HS-5 (cell line): ENCODE results near the gene RPLP2.

Experiments
- DNase-seq: peaks from one replicate; pipeline ENCODE4 v3.0.0-alpha.2; 2012; ENCODE audit warnings: low read depth

Gene RPLP2

DNA sequence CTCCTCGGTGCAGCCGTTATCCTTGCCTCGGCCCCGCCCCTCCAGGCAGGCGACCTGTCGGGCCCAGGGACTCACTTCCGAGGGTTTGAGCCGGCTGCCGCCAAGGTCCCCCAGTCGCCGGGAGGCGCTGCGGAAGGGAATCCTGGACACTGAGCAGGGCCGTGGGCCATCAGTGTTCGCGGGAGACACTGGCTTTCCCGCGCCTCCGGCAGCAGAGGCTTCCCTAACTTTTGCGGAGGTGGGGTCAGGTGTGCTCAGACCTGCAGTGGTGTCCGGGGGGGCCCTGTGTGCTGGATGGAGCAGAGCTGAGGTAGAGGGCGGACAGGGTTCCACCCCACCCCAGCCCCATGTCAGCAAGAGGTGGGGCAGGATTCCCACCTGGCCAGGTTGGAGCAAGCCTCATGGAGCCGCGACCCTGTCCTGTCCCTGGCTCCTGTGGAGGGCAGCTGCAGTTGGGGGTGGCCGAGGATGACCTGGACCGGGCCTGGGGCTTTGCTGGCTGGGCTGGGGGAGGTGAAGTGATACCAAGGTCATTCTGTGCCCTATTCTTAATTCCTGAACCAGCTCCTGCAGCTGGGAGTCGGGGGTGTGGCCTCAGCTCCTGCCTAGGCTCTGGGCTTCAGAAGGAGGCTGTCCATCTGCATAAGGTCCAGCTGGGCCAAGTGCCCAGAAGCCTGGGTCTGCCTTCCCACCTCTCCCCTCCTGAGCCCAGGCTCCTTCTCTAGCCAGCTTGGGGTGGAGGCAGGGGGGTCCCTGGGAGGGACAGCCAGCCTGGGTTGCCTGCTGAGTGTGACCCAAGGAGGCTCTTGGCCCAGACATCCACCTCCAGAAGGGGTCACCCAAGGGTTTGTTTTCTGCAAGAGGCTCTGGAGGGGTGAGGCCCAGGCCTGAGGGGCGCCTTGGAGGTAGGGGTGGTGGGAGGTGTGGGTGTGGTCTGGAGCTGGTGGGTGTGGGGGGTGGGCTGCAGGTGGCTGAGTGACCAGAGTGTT lies 41.3 kb downstream of the RPLP2 start:
- no peak for DNase-seq

DNA sequence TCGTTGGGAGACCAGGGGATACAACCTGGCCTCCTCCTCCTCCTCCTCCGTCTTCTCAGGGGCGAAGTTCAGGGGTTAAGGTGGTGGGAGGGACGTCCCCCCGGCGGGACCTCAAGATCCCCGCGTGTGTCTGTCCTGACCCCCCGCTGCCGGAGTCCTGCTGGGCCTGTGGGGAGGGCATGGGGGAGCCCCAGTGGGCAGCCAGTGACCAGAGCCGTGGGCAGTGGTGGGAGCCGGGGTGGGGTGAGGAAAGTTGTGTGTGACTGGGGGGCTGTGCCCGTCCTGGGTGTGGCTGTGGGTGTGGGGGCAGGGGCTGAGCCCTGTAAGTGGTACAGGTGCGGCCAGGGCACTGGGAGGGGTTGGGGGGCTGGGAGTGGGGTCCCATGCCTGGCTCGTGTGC lies 43.0 kb downstream of the RPLP2 start:
- DNase-seq, result no peak

DNA sequence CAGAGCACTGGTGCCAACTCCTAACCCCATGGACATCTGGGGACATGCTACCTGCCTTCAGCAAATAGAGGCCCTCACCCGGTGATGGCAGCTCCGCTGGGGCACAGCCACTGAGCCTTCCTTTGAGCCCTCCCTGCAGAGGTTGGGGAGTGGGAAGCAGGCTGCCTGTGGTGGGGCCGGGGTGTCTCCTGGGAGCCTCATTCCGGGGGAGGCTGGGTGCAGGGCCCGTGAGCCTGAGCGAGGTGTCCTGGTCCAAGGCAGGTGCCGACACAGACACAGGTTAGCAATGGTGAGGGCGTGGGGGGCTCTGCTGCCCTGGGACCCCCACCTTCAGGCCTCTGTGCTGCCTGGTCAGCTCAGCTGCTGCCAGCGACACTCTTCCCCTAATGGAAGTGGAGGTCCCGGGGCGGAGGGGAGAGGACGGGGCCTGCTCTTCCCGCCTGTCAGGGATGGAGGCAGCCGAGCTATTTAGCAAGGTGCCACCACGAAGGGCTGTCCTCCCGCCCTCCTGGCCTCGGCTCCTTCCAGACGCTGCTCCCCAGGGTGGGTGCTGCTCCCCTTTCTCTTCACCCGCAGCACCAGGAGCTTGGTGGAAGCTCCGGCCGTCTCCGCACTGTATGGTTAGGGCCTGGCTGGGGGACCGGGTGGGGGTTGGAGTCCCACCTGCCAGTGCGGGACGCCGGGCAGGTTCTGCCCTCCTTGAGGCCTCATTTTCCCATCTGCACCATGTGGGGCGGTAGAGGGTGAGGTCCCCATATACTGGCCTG lies 44.1 kb downstream of the RPLP2 start:
- DNase-seq, result no peak

DNA sequence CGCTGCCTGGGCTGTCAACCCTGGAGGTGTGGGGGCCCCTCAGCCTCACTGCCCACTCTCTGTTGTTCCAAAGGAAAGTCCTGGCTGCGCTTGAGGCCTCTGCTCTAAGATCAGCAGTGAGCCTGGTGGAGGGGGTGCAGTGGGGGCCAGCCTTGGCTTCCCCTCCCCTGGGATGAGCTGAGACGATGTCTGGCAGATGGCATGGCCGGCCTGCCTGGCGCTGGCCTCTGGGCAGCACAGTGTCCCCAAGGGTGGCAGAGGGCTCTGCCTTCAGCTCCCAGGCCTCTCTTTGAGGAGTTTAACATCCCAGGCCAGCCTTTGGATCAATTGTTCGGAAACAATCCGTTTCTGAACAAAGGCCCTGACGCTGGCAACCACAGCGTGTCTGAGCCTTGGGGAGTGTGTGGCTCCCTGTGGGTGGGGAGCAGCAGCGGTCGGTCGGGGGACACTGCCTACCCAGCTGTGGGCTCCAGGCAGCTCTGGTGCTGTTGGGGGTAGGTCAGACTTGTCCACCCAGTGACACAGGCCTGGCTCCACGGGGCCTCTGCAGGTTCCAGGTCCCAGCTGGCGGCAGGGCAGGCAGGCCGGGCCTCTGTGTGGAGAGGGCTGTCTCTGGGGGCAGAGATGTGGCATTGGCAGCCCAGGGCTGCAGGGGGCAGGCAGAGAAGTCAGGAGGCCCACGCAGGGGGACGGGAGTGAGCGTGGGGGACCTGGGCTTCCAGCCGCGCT lies 45.0 kb downstream of the RPLP2 start:
- no peak for DNase-seq

GRCh38 chr11:855330-855674 lies 45.5 kb downstream of the RPLP2 start:
- DNase-seq, result no peak

DNA sequence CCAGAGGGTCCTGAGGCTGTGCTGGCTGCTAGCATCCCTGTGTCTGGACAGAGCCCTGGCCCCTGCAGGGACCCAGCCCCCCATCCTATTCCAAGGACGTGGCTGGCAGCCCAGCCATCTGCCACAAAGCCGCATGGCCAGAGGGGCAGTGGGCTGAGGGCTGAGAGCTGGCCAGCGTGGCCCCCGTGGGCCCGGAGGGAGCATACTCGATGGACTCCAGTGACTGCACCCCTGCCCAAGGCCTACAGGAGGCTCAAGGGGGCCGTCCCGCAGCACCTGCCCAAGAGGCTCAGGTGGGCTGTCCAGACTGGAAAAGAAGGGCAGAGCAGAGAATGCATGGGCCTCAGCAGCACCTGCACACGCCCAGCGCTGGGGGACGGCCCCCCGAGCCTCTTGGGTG lies 46.0 kb downstream of the RPLP2 start:
- no peak for DNase-seq

- DNase-seq, result no peak
Observed at GRCh38 chr11:856397-856796, 46.6 kb downstream of the RPLP2 start.

- DNase-seq, result no peak
Observed at GRCh38 chr11:858053-858761, 48.4 kb downstream of the RPLP2 start.

- DNase-seq, result no peak
Observed at GRCh38 chr11:858762-859339, 49.1 kb downstream of the RPLP2 start.

DNA sequence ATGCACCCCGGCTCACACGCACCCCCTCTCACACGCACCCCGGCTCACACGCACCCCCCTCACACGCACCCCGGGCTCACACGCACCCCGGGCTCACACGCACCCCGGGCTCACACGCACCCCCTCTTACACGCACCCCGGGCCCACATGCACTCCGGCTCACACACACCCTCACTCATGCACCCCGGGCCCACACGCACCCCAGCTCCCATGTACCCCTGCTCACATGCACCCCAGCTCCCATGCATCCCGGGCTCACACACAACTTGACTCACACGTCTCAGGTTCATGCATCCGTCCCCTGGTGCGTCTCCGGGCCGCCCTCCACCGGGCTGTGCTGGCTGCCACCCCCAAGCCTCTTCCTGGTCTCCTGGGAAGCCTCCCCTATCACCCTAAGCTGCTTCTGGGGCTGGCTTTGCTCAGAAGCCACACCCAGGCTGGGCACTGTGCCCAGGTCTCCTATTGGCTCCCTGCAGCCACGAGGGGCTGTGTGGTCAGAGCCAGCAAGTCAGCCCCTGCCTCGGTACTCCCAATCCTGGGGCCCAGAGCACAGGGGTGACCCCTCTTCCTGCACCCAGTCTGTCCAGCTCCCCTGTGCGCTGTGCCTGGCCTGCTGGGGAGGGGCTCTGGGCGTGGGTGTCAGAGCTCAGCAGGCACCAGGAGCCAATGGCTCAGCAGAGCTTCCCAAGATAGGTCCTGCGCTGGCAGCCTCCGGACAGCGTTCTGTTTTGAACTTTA lies 49.8 kb downstream of the RPLP2 start:
- no peak for DNase-seq

DNA sequence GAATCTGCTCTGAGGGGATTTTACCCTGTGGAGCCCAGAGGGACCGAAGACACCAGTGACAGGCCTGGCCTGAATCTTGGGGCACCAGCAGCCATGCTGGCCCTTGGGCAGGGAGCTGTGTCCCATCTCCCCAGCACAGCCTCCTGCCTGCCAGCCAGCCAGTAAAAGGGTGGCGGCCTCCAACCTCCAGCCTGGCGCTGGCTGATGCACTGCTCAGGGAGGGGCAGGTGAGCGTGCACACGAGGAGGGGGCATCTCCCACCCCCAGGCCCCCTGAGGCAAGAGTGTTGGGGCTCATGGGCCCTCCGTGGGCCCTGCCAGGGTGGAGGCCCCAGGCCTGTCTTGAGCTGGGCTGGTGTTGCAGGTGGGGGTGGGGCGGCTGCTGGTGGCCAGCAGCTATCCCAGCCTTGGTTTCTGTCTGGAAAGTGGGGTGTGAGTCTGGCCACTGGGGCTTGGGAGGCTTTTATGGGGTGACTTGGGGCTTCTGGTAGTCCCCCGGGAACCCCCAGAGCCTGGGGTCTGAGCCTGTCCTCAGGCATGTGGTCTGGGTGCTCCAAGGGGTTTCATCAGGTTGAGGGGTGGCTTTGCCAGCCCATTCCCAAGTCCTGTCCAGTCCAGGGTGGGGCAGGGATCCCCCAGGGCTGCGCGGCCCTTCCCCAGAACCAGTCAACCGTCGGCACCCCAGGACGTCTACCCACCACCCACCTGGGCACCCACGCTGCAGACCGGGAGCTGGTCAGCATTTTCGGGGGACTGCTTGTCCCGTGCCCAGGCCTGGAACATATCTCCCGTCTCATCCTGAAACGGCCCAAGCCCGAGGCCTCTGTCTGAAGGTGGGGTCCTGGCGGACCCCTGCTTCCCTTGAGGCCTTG lies 50.7 kb downstream of the RPLP2 start:
- no peak for DNase-seq

DNA sequence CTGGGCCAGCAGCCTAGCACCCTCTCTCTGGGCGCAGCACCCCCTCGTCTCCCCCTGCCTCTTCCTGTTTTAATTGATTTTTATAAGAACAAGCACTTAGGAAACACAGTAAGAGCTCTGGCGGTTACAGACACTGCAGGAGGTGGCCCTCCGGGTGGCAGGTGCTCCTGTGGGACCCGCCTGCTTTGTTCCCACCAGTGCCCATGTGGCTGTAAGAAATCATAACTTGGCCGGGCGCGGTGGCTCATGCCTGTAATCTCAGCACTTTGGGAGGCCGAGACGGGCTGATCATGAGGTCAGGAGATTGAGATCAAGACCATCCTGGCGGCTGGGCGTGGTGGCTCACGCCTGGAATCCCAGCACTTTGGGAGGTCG lies 51.3 kb downstream of the RPLP2 start:
- no peak for DNase-seq

DNA sequence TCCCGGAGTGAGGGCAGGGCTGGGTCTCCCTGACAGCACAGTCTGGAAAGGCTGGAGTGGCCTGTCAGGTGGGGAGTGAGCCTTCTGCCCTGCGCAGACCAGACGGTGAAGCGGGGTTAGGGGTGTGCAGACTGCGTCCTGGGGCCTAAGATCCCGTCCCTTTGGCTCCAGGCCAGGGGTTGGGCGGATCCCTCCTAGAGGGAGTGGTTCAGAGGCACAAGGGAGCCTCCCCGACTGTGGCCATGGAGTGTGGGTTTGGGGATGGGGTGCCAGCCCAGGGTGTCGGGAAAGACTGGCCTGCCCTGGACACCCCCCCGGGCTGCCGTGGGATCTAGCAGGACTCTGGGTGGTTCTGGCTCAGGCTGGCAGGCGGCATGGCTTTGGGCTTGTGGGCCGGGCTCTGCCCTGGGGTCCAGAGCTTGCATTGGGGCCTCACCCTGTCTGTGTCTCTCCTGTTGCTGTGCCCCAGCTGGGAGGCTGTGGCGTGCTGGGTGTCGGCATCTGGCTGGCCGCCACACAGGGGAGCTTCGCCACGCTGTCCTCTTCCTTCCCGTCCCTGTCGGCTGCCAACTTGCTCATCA lies 52.4 kb downstream of the RPLP2 start:
- DNase-seq, result no peak
